HG03045 (cell line): ENCODE measurements around the gene CCDC184.
"Not testable (repeated sequence)": the region's sequence is repeated elsewhere in the genome, so short reads cannot be mapped to it uniquely, and the experiment has no call there.

Experiments used
- ATAC-seq: cut with Tn5 transposase; IDR thresholded peaks from one replicate; pipeline ENCODE4 v1.9.1; 2021; ENCODE audit warnings: mild to moderate bottlenecking, moderate library complexity; ENCODE audit not compliant: unreplicated experiment

CCDC184 gene

GRCh38 chr12:48183091-48183875, at the start of gene CCDC184:
Gene CCDC184, plus strand, starts transcription at chr12:48183644. Its CDS starts 479 bp downstream, at chr12:48184123.
- peak; percentile 69 for ATAC-seq

- ATAC-seq: no peak
Measured at GRCh38 chr12:48135027-48135426, 48.4 kb upstream of the CCDC184 start.

- no peak for ATAC-seq
Measured at GRCh38 chr12:48142818-48143674, 40.4 kb upstream of the CCDC184 start.

- ATAC-seq: no peak
Measured at GRCh38 chr12:48143898-48144297, 39.5 kb upstream of the CCDC184 start.

- no peak for ATAC-seq
Measured at GRCh38 chr12:48145981-48146380, 37.5 kb upstream of the CCDC184 start.

GRCh38 chr12:48151103-48151771, 32.2 kb upstream of the CCDC184 start:
- no peak for ATAC-seq

GRCh38 chr12:48155786-48156185, 27.7 kb upstream of the CCDC184 start:
- not testable (repeated sequence) for ATAC-seq

GRCh38 chr12:48156652-48157017, 26.8 kb upstream of the CCDC184 start:
- no peak for ATAC-seq

- peak; percentile 89 for ATAC-seq
Measured at GRCh38 chr12:48157018-48157888, 26.2 kb upstream of the CCDC184 start, which contains the start of gene ASB8. Gene ASB8, minus strand, starts transcription at chr12:48157515. Its CDS starts 4,019 bp downstream, at chr12:48153496.

- no peak for ATAC-seq
Measured at GRCh38 chr12:48157889-48158370, 25.5 kb upstream of the CCDC184 start.

GRCh38 chr12:48160046-48160445, 23.4 kb upstream of the CCDC184 start:
- ATAC-seq: no peak

GRCh38 chr12:48160807-48161206, 22.6 kb upstream of the CCDC184 start:
- no peak for ATAC-seq

GRCh38 chr12:48163150-48163747, 20.2 kb upstream of the CCDC184 start:
- no peak for ATAC-seq

- ATAC-seq: no peak
Measured at GRCh38 chr12:48164451-48164850, 19.0 kb upstream of the CCDC184 start.

- ATAC-seq: no peak
Measured at GRCh38 chr12:48165089-48165981, 18.1 kb upstream of the CCDC184 start.

GRCh38 chr12:48169011-48169410, 14.4 kb upstream of the CCDC184 start:
- ATAC-seq: no peak

GRCh38 chr12:48175613-48176416, 7.6 kb upstream of the CCDC184 start:
- ATAC-seq: no peak

GRCh38 chr12:48176417-48176751, 7.1 kb upstream of the CCDC184 start:
- no peak for ATAC-seq
